ENCODE measurements around the gene IDH2. TPM values are rescaled to one million over a fixed set of nuclear protein-coding genes. Genes with fewer than 3 reads are reported as not detected.

Gene IDH2
- total RNA-seq, 1 experiment from 2014 or later = 94.1 TPM

- no peaks in the 10 kb centered on the region for H3F3A ChIP-seq (ENCODE audit: low read length, unreplicated experiment)
- no peak overlapping the region for H3K4me3 ChIP-seq (ENCODE audit: low read length)
- no peaks in the 10 kb centered on the region for H4K20me1 ChIP-seq (ENCODE audit: low read length)
- H3K4me2 ChIP-seq (ENCODE audit: low read length) = no peak overlapping the region
- no TSS peak for BruUV-seq (replicated peaks)
- DNase-seq = no peak
- no peak overlapping the region for H3K27ac ChIP-seq (ENCODE audit: low read length)
- ChIA-PET POLR2A (ENCODE audit: unreplicated experiment) (no interaction called here), CTCF (no interaction called here)
- no peaks in the 10 kb centered on the region for H3K9me2 ChIP-seq (replicated peaks; ENCODE audit: low read length)
- no peaks in the 10 kb centered on the region for H3K9me3 ChIP-seq (ENCODE audit: low read length)
- H2AFZ ChIP-seq (ENCODE audit: low read length) = no peak overlapping the region
- H3K27me3 ChIP-seq (ENCODE audit: low read length) = no peaks in the 10 kb centered on the region
- ATAC-seq = no peak
- H3K36me3 ChIP-seq (ENCODE audit: low read depth, low read length) = no peaks in the 10 kb centered on the region
- H3K79me2 ChIP-seq (ENCODE audit: low read length) = no peaks in the 10 kb centered on the region
- intact Hi-C loops (cut with micrococcal nuclease) = no loop called here
- no peak for TF ChIP-seq EZH2phosphoT487 (IDR thresholded peaks at IDR 0.05; ENCODE audit: borderline replicate concordance, low read length)
- no peak for TF ChIP-seq CTCF (conservative IDR thresholded peaks at IDR 0.05; ENCODE audit: low read depth, low read length)
- no peak for TF ChIP-seq EZH2 (IDR thresholded peaks at IDR 0.05; ENCODE audit: low read length, unreplicated experiment)
- no peak overlapping the region for H3K9ac ChIP-seq (ENCODE audit: low read length)
- H3K4me1 ChIP-seq (ENCODE audit: insufficient read depth, low read length) = no peaks in the 10 kb centered on the region
Observed at GRCh38 chr15:90130291-90130690, 28.0 kb upstream of the IDH2 start.

GRCh38 chr15:90126596-90127435 is 24.5 kb upstream of the IDH2 start:
- no peaks in the 10 kb centered on the region for H3K9me3 ChIP-seq (ENCODE audit: low read length)
- H4K20me1 ChIP-seq (ENCODE audit: low read length) = no peaks in the 10 kb centered on the region
- no peak overlapping the region for H3K4me3 ChIP-seq (ENCODE audit: low read length)
- ChIA-PET CTCF (no interaction called here), POLR2A (ENCODE audit: unreplicated experiment) (no interaction called here)
- DNase-seq (no peak), ATAC-seq (no peak)
- BruUV-seq (replicated peaks) = no TSS peak
- TF ChIP-seq CTCF (conservative IDR thresholded peaks at IDR 0.05; ENCODE audit: low read depth, low read length) (no peak), EZH2phosphoT487 (IDR thresholded peaks at IDR 0.05; ENCODE audit: borderline replicate concordance, low read length) (no peak), EZH2 (IDR thresholded peaks at IDR 0.05; ENCODE audit: low read length, unreplicated experiment) (no peak)
- intact Hi-C loops (cut with micrococcal nuclease) = no loop called here
- no peak overlapping the region for H3K27ac ChIP-seq (ENCODE audit: low read length)
- H3K36me3 ChIP-seq (ENCODE audit: low read depth, low read length) = no peaks in the 10 kb centered on the region
- no peaks in the 10 kb centered on the region for H3K27me3 ChIP-seq (ENCODE audit: low read length)
- no peak overlapping the region for H3K9ac ChIP-seq (ENCODE audit: low read length)
- no peak overlapping the region for H3K4me2 ChIP-seq (ENCODE audit: low read length)
- no peaks in the 10 kb centered on the region for H3F3A ChIP-seq (ENCODE audit: low read length, unreplicated experiment)
- H3K79me2 ChIP-seq (ENCODE audit: low read length) = no peaks in the 10 kb centered on the region
- H3K9me2 ChIP-seq (replicated peaks; ENCODE audit: low read length) = no peaks in the 10 kb centered on the region
- no peak overlapping the region for H2AFZ ChIP-seq (ENCODE audit: low read length)
- H3K4me1 ChIP-seq (ENCODE audit: insufficient read depth, low read length) = no peaks in the 10 kb centered on the region

- ATAC-seq = no peak
- Histone ChIP-seq H3K27me3 (ENCODE audit: low read length) (no peaks in the 10 kb centered on the region), H3K4me1 (ENCODE audit: insufficient read depth, low read length) (no peaks in the 10 kb centered on the region), H3K9ac (ENCODE audit: low read length) (no peak overlapping the region), H3K79me2 (ENCODE audit: low read length) (no peaks in the 10 kb centered on the region), H3K36me3 (ENCODE audit: low read depth, low read length) (no peaks in the 10 kb centered on the region), H3K9me3 (ENCODE audit: low read length) (no peaks in the 10 kb centered on the region), H3F3A (ENCODE audit: low read length, unreplicated experiment) (no peaks in the 10 kb centered on the region), H3K4me2 (ENCODE audit: low read length) (no peak overlapping the region), H4K20me1 (ENCODE audit: low read length) (no peaks in the 10 kb centered on the region), H3K27ac (ENCODE audit: low read length) (no peak overlapping the region), H3K9me2 (replicated peaks; ENCODE audit: low read length) (no peaks in the 10 kb centered on the region), H3K4me3 (ENCODE audit: low read length) (no peak overlapping the region), H2AFZ (ENCODE audit: low read length) (no peak overlapping the region)
- BruUV-seq (replicated peaks) = no TSS peak
- ChIA-PET CTCF (no interaction called here), POLR2A (ENCODE audit: unreplicated experiment) (no interaction called here)
- intact Hi-C loops (cut with micrococcal nuclease) = no loop called here
- no peak for TF ChIP-seq EZH2 (IDR thresholded peaks at IDR 0.05; ENCODE audit: low read length, unreplicated experiment)
- TF ChIP-seq CTCF (conservative IDR thresholded peaks at IDR 0.05; ENCODE audit: low read depth, low read length) = no peak
- no peak for TF ChIP-seq EZH2phosphoT487 (IDR thresholded peaks at IDR 0.05; ENCODE audit: borderline replicate concordance, low read length)
- DNase-seq = no peak
Observed at GRCh38 chr15:90126022-90126421, 23.8 kb upstream of the IDH2 start.
